Peyer's patch (tissue), 4 donors: ENCODE results near the gene DGKE.

Experiments
- POLR2A ChIP-seq, 2 donors: fragments of 450-650 bp; IDR thresholded peaks; one replicate each; pipeline ENCODE4 v1.5.1; 2017; ENCODE audit warnings: antibody characterized with exemption in 2 of 2, mild to moderate bottlenecking in 2 of 2, moderate library complexity in 2 of 2
- TF ChIP-seq, protein P1 (sequence below), 6 experiments: fragments of 450-650 bp in 4 of 6; fragments of 200-600 bp in 2 of 6; sonication (generic) in 1 of 6; IDR thresholded peaks; one replicate each; pipeline ENCODE4 v1.5.1; 2017 to 2019; ENCODE audit warnings: antibody characterized with exemption in 6 of 6, mild to moderate bottlenecking in 3 of 6, moderate library complexity in 1 of 6

DNA sequence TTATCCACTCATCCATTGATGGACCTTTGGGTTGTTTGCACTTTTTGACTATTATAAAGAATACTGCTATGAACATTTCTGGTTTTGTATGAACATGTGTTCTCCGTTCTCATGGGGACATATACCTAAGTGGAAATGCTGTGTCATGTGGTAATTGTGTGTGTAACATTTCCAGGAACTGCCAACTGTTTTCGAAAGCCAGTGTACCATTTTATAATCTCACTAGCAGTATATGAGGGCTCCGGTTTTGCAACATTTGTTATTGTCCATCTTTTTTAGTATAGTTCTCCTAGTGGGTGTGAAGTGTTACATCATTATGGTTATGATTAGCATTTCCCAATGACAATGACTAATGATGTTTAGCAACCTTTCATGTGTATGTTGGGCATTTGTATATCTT is 85.0 kb downstream of the DGKE start:
- TF ChIP-seq, protein P1, sequence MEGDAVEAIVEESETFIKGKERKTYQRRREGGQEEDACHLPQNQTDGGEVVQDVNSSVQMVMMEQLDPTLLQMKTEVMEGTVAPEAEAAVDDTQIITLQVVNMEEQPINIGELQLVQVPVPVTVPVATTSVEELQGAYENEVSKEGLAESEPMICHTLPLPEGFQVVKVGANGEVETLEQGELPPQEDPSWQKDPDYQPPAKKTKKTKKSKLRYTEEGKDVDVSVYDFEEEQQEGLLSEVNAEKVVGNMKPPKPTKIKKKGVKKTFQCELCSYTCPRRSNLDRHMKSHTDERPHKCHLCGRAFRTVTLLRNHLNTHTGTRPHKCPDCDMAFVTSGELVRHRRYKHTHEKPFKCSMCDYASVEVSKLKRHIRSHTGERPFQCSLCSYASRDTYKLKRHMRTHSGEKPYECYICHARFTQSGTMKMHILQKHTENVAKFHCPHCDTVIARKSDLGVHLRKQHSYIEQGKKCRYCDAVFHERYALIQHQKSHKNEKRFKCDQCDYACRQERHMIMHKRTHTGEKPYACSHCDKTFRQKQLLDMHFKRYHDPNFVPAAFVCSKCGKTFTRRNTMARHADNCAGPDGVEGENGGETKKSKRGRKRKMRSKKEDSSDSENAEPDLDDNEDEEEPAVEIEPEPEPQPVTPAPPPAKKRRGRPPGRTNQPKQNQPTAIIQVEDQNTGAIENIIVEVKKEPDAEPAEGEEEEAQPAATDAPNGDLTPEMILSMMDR (IDR thresholded peaks at IDR 0.05) = no peak
- no peak for TF ChIP-seq POLR2A (IDR thresholded peaks at IDR 0.05)
